DND-41 (cell line): ENCODE results near the gene SHISA9.

ENCODE experiments used
- CTCF ChIP-seq: IDR thresholded peaks from 2 replicates; pipeline ENCODE4 v1.5.1; 2012; ENCODE audit warnings: borderline replicate concordance, low read length, moderate library complexity, mild to moderate bottlenecking; ENCODE audit not compliant: poor library complexity, severe bottlenecking; ENCODE audit errors: extremely low read depth
- EZH2 ChIP-seq: IDR thresholded peaks from 3 replicates; pipeline ENCODE4 v1.6.1; 2012; ENCODE audit warnings: borderline replicate concordance, low read depth, mild to moderate bottlenecking, moderate library complexity, low read length, inconsistent platforms; ENCODE audit not compliant: severe bottlenecking

GRCh38 chr16:13181432-13181831 lies 280.0 kb downstream of the SHISA9 start:
- no peak for TF ChIP-seq CTCF
- TF ChIP-seq EZH2: no peak
